ENCODE measurements around the gene IRF2BP2. TPM values are rescaled to one million over a fixed set of nuclear protein-coding genes. Genes with fewer than 3 reads are reported as not detected.

Gene IRF2BP2
- polyA plus RNA-seq, 2 of the 4 experiments (the other 2 are of a cell fraction): 38.2 to 53.5 TPM

DNA sequence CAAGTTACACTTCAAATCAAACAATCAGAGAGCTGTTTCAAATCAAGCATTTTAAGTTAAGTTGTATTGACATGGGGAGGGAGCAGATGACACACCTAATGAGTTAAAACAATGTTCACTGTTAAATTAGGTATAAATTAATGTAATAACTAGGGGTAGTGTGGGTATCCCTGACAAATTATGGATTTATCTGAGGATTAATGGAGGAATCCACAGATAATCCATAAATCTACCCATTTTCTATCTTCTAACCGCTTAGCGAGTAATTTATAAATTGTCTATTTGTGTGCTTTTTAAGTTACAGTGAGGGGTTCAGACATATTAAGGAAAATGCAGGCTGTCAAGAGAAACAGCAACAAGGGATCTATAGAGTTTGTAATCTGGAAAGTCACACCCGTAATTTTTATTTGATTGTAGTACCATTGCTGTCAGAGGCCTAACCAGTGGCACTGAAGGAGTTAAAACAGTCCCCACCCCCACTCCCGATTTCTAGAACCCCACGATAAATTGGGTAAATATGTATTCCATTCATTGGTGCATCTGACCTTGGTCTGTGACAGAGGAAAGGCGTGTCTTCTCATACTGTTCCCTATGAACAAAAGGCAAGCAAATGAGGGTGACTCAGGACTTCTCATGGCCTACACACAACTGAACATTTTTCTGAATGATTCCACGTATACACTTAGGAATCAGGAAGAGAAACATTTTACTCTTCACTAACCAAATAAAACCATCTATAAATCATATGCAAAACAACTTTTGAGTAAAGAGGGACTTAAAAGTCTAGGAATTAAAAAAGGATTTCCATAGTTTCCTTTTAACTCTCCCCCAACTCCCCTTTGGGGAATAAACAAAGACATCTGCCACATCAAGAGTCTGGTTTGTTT, 7.4 kb downstream of the IRF2BP2 start (continued):
- no peak; the same call in 2 of the 3 replicates for TF ChIP-seq SMC3 (IDR thresholded peaks at IDR 0.05)
- 0 out of 2 replicates have a peak, but pooled peaks have one; percentile 21 for TF ChIP-seq MYC (IDR thresholded peaks at IDR 0.05; ENCODE audit: borderline replicate concordance, low read length)
- no peak for TF ChIP-seq CBX8 (IDR thresholded peaks at IDR 0.05)
- peak; percentile 25; the same call in 1 of the 2 replicates for TF ChIP-seq HMGXB4 (CRISPR knock-in tag; IDR thresholded peaks at IDR 0.05; ENCODE audit: borderline replicate concordance)
- TF ChIP-seq FOSL2 (IDR thresholded peaks at IDR 0.05): peak; percentile 35; the same call in 1 of the 2 replicates
- TF ChIP-seq FOSL2 (CRISPR knock-in tag; IDR thresholded peaks at IDR 0.05): peak; percentile 86
- peak; percentile 78; the same call in 1 of the 2 replicates for TF ChIP-seq HOXB5 (CRISPR knock-in tag; IDR thresholded peaks at IDR 0.05)
- TF ChIP-seq TFCP2L1 (CRISPR knock-in tag; IDR thresholded peaks at IDR 0.05): peak; percentile 71; the same call in 1 of the 2 replicates
- TF ChIP-seq JUNB (IDR thresholded peaks at IDR 0.05): peak; percentile 67
- TF ChIP-seq ZC3H11A (IDR thresholded peaks at IDR 0.05): no peak
- TF ChIP-seq MAFK (IDR thresholded peaks at IDR 0.05; ENCODE audit: partially characterized antibody): peak; percentile 91
- TF ChIP-seq NR3C1 (IDR thresholded peaks at IDR 0.05): no peak
- peak; percentile 81; the same call in 1 of the 2 replicates for TF ChIP-seq TP53 (CRISPR knock-in tag; IDR thresholded peaks at IDR 0.05)
- peak; percentile 46 for TF ChIP-seq CHD2 (IDR thresholded peaks at IDR 0.05; ENCODE audit: low read length, partially characterized antibody)

GRCh38 chr1:234601301-234602017, 8.5 kb downstream of the IRF2BP2 start:
- ATAC-seq (peak in 1 of 2 experiments; percentile 4; a peak in 1 of 6 replicates), FAIRE-seq (no peak), DNase-seq (ENCODE audit: low read depth in 1 of 2, low spot score in 1 of 2) (peak in 1 of 2 experiments; percentile 69)
- H3K27ac ChIP-seq: peak overlapping the region; percentile 94 to 96
- ChIA-PET POLR2A (interaction anchor here (0.8 to 4.7 kb wide), 9 partner anchors 10 to 482 kb away, joined by 3 to 50 read pairs (median 8); partner anchors contain the start of gene IRF2BP2), CTCF (interaction anchor here (0.5 to 11.3 kb wide), 11 partner anchors 9 to 492 kb away, joined by 3 to 76 read pairs (median 4); partner anchors contain the start of gene IRF2BP2)
- H3K4me2 ChIP-seq: peak overlapping the region; percentile 96
- H3K4me1 ChIP-seq: peaks cover 58% of the 10 kb centered on the region
- no peak overlapping the region for H3K4me3 ChIP-seq
- WGBS (ENCODE audit: missing lambda C conversion rate): 36% methylated on average over 10 of the region's 10 CpGs
- H3K9me3 ChIP-seq: no peaks in the 10 kb centered on the region
- no peak for TF ChIP-seq SMC3 (IDR thresholded peaks at IDR 0.05)
- 0 out of 2 replicates have a peak, but pooled peaks have one; percentile 41 for TF ChIP-seq FOXS1 (CRISPR knock-in tag; IDR thresholded peaks at IDR 0.05)
- TF ChIP-seq MYC (IDR thresholded peaks at IDR 0.05; ENCODE audit: borderline replicate concordance, low read length): no peak
- no peak for TF ChIP-seq EHMT2 (IDR thresholded peaks at IDR 0.05; ENCODE audit: low read depth)
- TF ChIP-seq MAZ (IDR thresholded peaks at IDR 0.05; ENCODE audit: borderline replicate concordance, low read depth, low read length): no peak
- no peak for TF ChIP-seq REST (IDR thresholded peaks at IDR 0.05)
- no peak for TF ChIP-seq ZSCAN20 (CRISPR knock-in tag; IDR thresholded peaks at IDR 0.05)
- TF ChIP-seq SREBF2 (IDR thresholded peaks at IDR 0.05): no peak
- TF ChIP-seq MAFK (IDR thresholded peaks at IDR 0.05; ENCODE audit: partially characterized antibody): no peak
- TF ChIP-seq PHF8 (IDR thresholded peaks at IDR 0.05; ENCODE audit: borderline replicate concordance, low read depth): no peak
- no peak for TF ChIP-seq HOXB13 (CRISPR knock-in tag; IDR thresholded peaks at IDR 0.05; ENCODE audit: low read depth)
- no peak; the same call in 1 of the 2 replicates for TF ChIP-seq TP53 (CRISPR knock-in tag; IDR thresholded peaks at IDR 0.05)
- TF ChIP-seq FOSB (CRISPR knock-in tag; IDR thresholded peaks at IDR 0.05): peak; percentile 81; the same call in 1 of the 2 replicates
- no peak for TF ChIP-seq TFCP2L1 (CRISPR knock-in tag; IDR thresholded peaks at IDR 0.05)
- no peak for TF ChIP-seq EP300 (IDR thresholded peaks at IDR 0.05)
- no peak for TF ChIP-seq CBX2 (IDR thresholded peaks at IDR 0.05; ENCODE audit: borderline replicate concordance, low read depth)
- no peak for TF ChIP-seq RFX5 (IDR thresholded peaks at IDR 0.05)
- no peak for TF ChIP-seq FOSL2 (IDR thresholded peaks at IDR 0.05)
- TF ChIP-seq FOSL2 (CRISPR knock-in tag; IDR thresholded peaks at IDR 0.05): no peak
- no peak for TF ChIP-seq ZNF302 (CRISPR knock-in tag; IDR thresholded peaks at IDR 0.05)
- no peak for TF ChIP-seq RNF2 (IDR thresholded peaks at IDR 0.05; ENCODE audit: borderline replicate concordance, low read depth)
- TF ChIP-seq POLR2AphosphoS2 (conservative IDR thresholded peaks at IDR 0.05; ENCODE audit: low read length): no peak; the same call in 1 of the 2 replicates
- TF ChIP-seq, protein P1, sequence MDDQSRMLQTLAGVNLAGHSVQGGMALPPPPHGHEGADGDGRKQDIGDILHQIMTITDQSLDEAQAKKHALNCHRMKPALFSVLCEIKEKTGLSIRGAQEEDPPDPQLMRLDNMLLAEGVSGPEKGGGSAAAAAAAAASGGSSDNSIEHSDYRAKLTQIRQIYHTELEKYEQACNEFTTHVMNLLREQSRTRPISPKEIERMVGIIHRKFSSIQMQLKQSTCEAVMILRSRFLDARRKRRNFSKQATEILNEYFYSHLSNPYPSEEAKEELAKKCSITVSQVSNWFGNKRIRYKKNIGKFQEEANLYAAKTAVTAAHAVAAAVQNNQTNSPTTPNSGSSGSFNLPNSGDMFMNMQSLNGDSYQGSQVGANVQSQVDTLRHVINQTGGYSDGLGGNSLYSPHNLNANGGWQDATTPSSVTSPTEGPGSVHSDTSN (IDR thresholded peaks at IDR 0.05): no peak

All from A549 (cell line).